Activated CD8-positive, alpha-beta memory T cell treated with anti-CD3 and anti-CD28 coated beads for 48 hours (primary cell): ENCODE measurements around the gene LPCAT3.

Experiments
- DNase-seq, 3 experiments: peaks; one replicate each; pipeline ENCODE4 v3.0.0-alpha.2; 2020; ENCODE audit warnings: low read depth in 2 of 3, low spot score in 2 of 3

LPCAT3 gene

GRCh38 chr12:7001921-7002591 lies 16.2 kb downstream of the LPCAT3 start:
- DNase-seq: no peak

DNA sequence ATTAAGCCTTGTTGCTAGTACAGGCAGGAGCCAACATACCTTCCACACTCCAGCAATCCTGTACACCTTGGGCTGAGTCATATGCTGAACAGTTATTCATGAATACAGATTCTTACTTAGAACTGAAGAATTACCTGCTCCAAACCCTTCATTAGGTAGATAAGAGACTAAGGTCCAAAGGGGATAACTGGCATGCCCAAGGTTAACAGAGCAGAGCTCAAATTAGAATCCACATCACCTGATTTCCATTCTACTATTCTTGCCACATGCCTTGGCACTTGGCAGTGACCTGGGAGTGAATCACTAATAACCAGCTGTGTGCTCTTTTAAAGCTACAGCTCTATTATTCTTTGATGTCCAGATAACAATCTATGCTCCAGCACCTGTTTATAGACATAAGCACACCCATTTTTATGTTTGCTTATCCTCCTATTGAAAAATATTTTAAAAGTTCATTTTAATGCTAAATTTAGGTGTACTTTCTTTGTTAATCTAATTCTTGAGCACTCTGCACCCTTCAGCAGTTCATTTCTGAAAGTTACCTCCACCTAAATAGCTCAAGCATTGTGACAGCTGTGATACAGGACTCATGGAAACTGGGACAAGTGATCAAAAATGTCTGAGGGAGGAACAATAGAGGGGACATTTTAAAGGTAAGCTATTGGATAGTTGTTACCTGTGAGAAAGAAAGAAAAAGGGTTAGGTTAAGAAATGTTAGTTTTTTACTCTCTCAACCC lies 19.4 kb downstream of the LPCAT3 start:
- no peak for DNase-seq

DNA sequence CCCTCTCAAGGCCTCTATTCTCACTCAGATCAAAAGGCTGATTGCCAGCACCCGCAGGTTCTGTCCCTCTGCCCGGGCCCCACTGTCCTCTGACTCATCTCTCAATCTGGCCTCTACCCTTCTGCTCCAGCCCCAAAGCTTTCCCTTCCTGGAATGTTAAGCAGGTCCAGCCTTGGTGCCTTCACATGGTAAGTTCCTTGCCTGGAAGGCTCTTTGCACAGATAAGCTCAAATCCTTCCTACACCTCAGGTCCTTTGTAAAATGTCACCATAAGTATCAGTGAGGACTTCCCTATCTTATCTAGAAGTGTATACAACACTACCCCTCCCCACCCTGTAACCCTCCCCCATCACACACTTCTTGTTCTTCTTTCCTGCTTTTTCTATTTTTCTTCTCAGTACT lies 22.2 kb downstream of the LPCAT3 start:
- DNase-seq: no peak

- no peak for DNase-seq
These were observed 30.2 kb downstream of the LPCAT3 start for GRCh38 chr12:6987956-6988553.

- DNase-seq: no peak
These were observed 35.7 kb downstream of the LPCAT3 start for GRCh38 chr12:6982532-6982931.

DNA sequence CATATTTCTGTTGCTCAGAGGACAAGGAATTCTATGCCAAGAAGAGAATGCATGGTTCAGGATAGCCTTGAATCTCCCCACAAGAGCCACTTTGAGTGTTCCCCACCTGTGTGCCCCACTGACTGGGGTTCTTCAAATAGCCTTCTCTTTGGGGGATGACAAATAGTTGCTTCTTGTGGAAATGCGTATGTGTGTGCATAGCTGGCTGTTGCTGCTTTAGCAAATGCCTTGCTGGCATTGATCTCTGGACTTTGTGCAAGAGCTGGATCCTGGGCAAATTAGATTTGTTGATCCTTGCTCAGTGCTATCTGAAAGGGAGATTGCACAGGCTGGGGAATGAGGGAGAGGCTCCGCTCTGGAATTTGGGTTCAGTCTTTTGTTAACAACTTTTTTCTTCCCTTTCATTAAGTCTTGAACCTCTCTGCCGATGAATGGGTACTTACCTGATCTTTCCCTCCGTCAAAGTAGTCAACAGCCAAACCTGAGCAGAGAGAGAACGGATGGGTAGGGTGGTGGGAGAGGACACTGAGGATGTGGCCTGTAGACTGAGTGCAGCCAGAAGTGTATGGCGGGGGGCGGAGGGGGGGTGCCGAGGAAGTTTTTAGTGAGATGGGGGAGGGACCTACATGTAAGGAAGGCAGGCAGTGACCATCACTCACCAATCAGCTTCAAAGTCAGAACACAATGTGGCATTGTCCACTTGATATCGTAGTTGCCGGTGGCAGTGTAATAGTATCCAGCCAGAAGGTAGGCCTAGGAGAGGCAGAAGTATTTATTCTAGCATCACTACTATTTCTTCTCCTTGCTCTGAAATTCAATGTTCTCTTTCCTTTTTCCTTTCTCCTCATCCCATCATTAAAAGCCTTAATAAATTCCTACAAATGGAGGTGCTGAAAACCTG lies 36.9 kb downstream of the LPCAT3 start:
- DNase-seq: no peak

- no peak for DNase-seq
These were observed 37.5 kb downstream of the LPCAT3 start for GRCh38 chr12:6980740-6981139.

DNA sequence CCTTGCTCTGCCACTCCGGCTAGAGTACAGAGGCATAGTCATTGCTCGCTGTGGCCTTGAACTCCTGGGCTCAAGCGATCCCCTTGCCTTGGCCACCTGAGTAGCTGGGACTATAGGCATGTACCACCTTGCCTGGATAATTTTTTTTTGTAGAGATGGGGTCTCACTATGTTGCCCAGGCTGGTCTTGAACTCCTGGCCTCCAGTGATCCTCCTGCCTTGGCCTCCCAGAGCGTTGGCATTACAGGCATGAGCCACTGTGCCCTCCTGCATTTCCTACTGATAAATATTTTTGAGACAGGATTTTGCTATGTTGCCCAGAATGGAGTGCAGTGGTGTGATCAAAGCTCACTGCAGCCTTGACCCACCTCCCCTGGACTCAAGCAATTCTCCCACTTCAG lies 38.2 kb downstream of the LPCAT3 start:
- DNase-seq: no peak

DNA sequence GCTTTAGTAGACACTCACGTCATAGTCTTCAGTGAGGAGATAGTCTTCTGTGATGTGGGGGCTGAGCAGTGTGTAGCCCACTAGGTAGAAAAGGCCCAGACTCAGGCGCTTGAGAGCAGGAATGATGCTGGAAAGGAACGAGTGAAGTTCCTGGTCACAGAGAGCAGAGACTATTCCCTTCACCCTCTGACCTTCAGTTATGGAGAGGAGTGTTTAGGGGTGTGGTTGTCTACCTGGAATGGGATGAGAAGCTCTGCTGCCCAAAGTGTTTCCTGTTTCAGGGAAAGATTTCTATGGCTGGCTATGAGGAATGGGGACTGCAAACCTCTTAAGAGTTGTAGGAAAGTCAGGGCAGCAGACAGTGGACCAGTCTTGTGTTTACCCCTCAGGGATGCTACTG lies 38.8 kb downstream of the LPCAT3 start:
- no peak for DNase-seq

GRCh38 chr12:6979021-6979420 lies 39.3 kb downstream of the LPCAT3 start:
- no peak for DNase-seq

DNA sequence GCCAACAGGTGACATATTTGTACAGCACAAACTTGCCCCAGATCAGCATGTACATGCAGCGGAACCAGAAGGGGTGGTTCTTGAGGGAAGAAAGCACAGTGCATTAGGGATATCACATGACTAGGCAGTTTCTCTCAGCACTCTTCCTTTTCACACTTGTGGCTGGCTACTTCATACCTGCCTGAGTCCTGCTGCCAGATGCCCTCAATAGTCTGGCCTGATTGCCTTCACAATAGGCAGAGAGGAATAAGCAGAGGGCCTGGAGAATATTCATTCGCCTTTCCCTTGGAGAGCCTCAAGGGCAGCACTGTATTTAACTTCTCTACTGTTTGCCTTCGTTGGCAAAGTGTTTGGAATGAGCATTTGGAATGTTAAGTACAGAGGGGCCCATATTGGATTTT lies 39.7 kb downstream of the LPCAT3 start:
- no peak for DNase-seq

DNA sequence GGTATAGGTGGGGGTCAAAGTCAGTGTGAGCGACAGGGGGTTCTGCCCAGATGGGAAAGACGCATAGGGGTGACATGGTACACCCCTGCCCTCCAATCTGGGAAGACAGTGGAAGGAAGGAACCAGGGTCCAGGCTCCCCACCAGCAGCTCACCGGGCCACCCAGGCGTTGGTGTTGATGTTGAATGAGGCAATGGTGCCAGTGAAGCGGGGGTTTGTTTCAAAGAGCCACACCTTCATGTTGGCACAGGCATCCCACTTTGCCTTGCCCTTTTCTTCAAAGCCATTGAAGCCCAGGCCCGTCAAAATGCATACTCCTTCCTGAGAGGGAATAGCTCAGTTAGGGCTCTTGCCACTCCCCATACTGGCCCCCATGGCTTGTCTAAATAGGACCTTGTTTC lies 40.1 kb downstream of the LPCAT3 start:
- no peak for DNase-seq

GRCh38 chr12:6977653-6978052 lies 40.6 kb downstream of the LPCAT3 start:
- DNase-seq: no peak

DNA sequence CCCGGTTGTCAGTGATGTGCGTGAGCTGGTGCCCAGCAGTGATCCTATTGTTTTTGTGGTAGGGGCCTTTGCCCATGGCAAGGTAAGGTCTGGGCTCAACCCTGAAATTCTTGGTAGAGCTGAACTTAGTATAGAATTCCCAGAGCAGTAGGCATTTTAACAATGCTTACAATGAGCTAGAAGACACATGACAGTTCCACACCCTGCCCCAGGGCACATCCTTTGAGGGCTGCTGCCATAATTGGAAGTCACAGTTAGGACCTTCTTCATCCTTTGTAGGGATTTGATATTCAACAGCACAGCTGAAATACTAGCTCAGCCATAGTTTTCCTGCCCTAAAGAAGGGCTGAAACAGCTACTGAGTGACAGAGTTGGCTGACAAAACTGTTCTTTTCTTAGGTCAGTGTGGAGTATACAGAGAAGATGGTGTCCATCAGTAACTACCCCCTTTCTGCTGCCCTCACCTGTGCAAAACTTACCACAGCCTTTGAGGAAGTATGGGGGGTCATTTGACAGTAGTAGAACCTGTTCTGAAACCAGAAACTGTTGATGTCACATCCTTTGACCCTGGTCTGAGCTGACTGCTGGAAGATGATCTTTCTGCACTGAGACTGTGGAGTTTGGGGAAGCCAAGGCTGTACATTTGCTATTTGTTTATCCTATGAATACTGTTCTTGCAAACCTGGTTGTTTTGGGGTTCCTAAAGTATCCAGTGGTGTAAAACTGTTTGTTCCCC lies 42.8 kb downstream of the LPCAT3 start:
- no peak for DNase-seq

DNA sequence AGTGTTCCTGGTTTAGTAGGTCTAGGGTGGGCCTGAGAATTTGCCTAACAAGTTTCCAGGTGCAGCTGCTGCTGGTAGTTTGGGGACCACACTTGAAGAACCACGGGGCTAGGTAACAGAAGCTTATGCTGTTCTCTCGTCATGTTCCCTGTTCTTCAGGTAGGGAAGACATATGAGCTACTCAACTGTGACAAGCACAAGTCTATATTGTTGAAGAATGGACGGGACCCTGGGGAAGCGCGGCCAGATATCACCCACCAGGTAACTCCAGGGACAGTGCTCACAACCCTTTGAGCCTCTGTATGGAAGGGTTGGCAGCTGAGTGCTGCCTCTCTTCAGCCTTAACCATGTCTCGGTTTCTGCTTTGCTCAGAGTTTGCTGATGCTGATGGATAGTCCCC lies 44.1 kb downstream of the LPCAT3 start:
- DNase-seq: no peak

DNA sequence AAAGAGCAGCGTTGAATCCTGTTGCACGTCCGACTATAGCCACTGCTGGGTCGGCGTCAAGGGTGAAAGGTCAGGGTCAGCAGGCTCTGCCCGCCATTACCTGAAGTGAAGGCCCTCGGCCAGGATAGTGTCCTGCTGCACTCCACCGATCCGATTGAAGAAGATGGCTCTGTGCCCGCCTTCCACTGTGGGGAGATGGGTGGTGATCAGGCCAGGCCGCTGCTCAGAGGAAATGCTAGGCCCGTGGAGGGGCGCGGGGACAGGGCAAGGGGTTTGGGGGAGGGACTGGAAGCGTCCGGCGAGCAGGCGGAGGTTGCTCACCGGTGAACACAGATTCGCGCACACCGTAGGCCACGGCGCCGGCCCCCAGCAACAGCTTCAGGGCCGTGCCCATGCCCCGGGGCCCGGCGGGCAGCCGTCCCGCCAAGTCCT lies 48.2 kb downstream of the LPCAT3 start:
- no peak for DNase-seq

DNA sequence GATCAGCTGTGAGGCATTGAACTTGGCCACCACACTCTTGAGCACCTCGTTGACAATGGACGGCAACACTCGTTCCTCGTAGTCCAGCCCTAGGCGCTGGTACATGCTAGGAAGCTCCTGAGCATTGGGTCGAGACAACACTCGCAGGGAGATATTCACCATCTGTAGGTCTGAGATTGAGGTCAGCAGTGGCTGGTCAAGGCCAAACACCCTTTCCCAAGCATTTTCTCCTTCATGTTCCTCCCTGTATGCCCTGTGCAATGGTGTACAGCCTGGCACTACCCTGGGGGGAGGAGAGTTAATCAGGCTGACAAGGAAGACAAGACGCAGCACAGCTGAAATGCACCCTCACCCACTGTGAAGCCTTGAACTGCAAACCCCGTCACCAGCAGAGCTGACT lies 49.9 kb downstream of the LPCAT3 start:
- DNase-seq: no peak

GRCh38 chr12:6967651-6968100 lies 50.6 kb downstream of the LPCAT3 start:
- no peak for DNase-seq

DNA sequence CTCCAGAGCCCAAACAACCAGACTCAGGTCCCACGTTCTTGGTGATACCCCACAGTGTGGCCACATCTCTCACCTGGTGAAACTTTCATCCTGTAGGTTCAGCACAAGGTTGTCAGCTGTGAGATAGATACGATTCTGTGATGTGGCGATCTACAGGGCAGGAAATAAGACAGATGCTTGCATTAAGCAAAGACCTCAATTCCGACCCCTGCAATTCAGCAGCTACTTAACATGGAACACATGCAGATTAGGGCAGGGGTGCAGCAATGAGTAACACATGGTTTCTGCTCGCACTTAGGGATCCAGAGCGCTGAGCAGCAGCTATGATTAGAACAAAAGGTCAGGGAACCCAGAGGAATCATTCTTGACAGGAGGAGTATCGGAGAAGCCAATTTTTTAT lies 51.9 kb downstream of the LPCAT3 start:
- no peak for DNase-seq

DNA sequence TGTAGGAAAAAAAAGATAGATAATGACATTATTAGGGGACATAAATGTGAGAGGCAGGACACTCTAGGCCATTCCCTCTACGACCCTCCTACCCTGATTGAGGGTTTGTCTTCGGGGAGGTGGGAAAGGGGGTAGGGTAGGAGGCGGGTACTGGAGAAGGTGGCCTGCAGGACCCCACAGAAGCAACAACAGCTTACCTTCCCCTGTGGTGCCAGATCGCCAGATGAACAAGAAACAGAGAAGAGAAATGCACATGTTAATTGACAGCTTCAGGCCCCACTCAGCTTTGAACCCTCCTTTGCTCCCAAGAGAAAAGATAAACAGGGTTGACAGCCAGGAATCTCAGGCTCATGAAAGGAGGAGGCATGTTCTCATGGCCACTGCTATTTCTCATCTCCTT lies 52.6 kb downstream of the LPCAT3 start:
- DNase-seq: no peak
